K562 (cell line): ENCODE data around the gene C2CD4B. TPM values are rescaled to one million over a fixed set of nuclear protein-coding genes. Genes with fewer than 3 reads are reported as not detected.
A peak's percentile ranks its signal among the peaks of the same experiment; 100 is the strongest.

Experiments used
- ATAC-seq: fragments of 200-7000 bp; cut with Tn5 transposase; 3 replicates; pipeline ENCODE4 v1.9.1; 2020; ENCODE audit warnings: moderate library complexity
- BruUV-seq: library from RNA; stranded (reverse); fragments of 400-500 nt; replicated peaks from 2 replicates; lab custom pipeline; 2021; lab: Mats Ljungman, UMichigan
- CTCF ChIA-PET: fragments of 300-600 bp; formaldehyde crosslinking; extraction: SDS; loops from one replicate; lab custom pipeline; 2021; ENCODE audit warnings: low intra/inter-chr PET ratio; lab: Yijun Ruan, JAX
- POLR2A ChIA-PET: fragments of 300-600, 350-650 bp; sonication (Branson Sonifier 250); formaldehyde crosslinking; extraction: SDS; loops from one replicate; lab custom pipeline; 2021; ENCODE audit warnings: antibody characterized with exemption, inconsistent platforms; lab: Yijun Ruan, JAX
- DNase-seq, 4 experiments: peaks; one replicate each; pipeline versions ENCODE4 v3.0.0 to v3.0.0-alpha.2; 2011 to 2018; ENCODE audit warnings: low spot score in 3 of 4, mixed read lengths in 3 of 4; ENCODE audit errors: extremely low read depth in 1 of 4
- FAIRE-seq: peaks from 2 replicates; lab custom pipeline; 2011; peaks lifted over from hg19 to GRCh38; lab: Jason Lieb, UNC
- H2AFZ ChIP-seq: 2 replicates; pipeline ENCODE4 v1.6.0; 2011; ENCODE audit warnings: low read depth, low read length, control low read depth, inconsistent platforms
- H3K27ac ChIP-seq: fragments of 200-600 bp; 3 replicates; pipeline ENCODE4 v1.8.0; 2011; ENCODE audit warnings: low read depth, mild to moderate bottlenecking, control low read depth, inconsistent platforms, low read length, moderate library complexity, mixed read lengths; ENCODE audit errors: extremely low read depth
- H3K27me3 ChIP-seq, 2 experiments: fragments of 300-600 bp in 1 of 2; 2 replicates in 1 of 2; 3 replicates in 1 of 2; pipeline versions ENCODE4 v1.6.0 to v1.8.0; 2011; ENCODE audit warnings: inconsistent platforms in 2 of 2, low read length in 2 of 2, mild to moderate bottlenecking in 1 of 2, mixed read lengths in 1 of 2, moderate library complexity in 1 of 2; ENCODE audit not compliant: control insufficient read depth in 2 of 2, insufficient read depth in 2 of 2
- H3K36me3 ChIP-seq: fragments of 300-600 bp; 3 replicates; pipeline ENCODE4 v1.8.0; 2011; ENCODE audit warnings: mild to moderate bottlenecking, low read length, inconsistent platforms; ENCODE audit not compliant: control insufficient read depth, insufficient read depth
- H3K4me1 ChIP-seq, 2 experiments: fragments of 200-600 bp in 1 of 2; replicated peaks in 1 of 2; 2 replicates in 1 of 2; 3 replicates in 1 of 2; pipeline versions ENCODE4 v1.5.1 to v1.8.0; 2011; ENCODE audit warnings: inconsistent platforms in 2 of 2, low read length in 2 of 2, mild to moderate bottlenecking in 1 of 2, mixed read lengths in 1 of 2, moderate library complexity in 1 of 2; ENCODE audit not compliant: control insufficient read depth in 2 of 2, insufficient read depth in 2 of 2
- H3K4me2 ChIP-seq: 2 replicates; pipeline ENCODE4 v1.6.1; 2011; ENCODE audit warnings: low read length, control low read depth, inconsistent platforms, mixed read lengths; ENCODE audit not compliant: insufficient read depth
- H3K4me3 ChIP-seq: fragments of 200-600 bp; sonication (generic), shearing (Covaris generic); 2 replicates; pipeline ENCODE4 v1.5.1; 2016; ENCODE audit warnings: control low read depth, inconsistent platforms
- H3K79me2 ChIP-seq: fragments of 200-600 bp; 3 replicates; pipeline ENCODE4 v1.8.0; 2011; ENCODE audit warnings: low read length, inconsistent platforms; ENCODE audit not compliant: control insufficient read depth, insufficient read depth
- H3K9ac ChIP-seq, 2 experiments: 2 replicates each; pipeline versions ENCODE4 v1.6.0 to v1.6.1; 2011; ENCODE audit warnings: low read depth in 2 of 2, low read length in 2 of 2, control low read depth in 1 of 2, inconsistent platforms in 1 of 2, mild to moderate bottlenecking in 1 of 2, mixed read lengths in 1 of 2; ENCODE audit not compliant: insufficient read depth in 1 of 2
- H3K9me1 ChIP-seq: one replicate; pipeline ENCODE4 v1.6.0; 2011; ENCODE audit warnings: inconsistent platforms, mild to moderate bottlenecking, low read length, moderate library complexity; ENCODE audit not compliant: control insufficient read depth, insufficient read depth
- H3K9me3 ChIP-seq: replicated peaks from 2 replicates; pipeline ENCODE4 v1.5.1; 2011; ENCODE audit warnings: low read depth, low read length, inconsistent platforms; ENCODE audit not compliant: control insufficient read depth, insufficient read depth
- H4K20me1 ChIP-seq: replicated peaks from 2 replicates; pipeline ENCODE4 v1.6.1; 2011; ENCODE audit warnings: low read length, inconsistent platforms, mixed read lengths; ENCODE audit not compliant: control insufficient read depth, insufficient read depth
- ARID4B ChIP-seq: sonication (generic); formaldehyde crosslinking; IDR thresholded peaks from 2 replicates; pipeline ENCODE4 v1.8.0; 2022; ENCODE audit warnings: mild to moderate bottlenecking, missing genetic modification reagents
- CTBP1 ChIP-seq: fragments of 450-650 bp; IDR thresholded peaks from 2 replicates; pipeline ENCODE4 v1.6.1; 2016; ENCODE audit warnings: borderline replicate concordance
- FOSL1 ChIP-seq: fragments of 200-800 bp; sonication (Bioruptor generic); conservative IDR thresholded peaks from 2 replicates; pipeline ENCODE4 v1.6.1; 2016; ENCODE audit warnings: missing genetic modification characterization, missing compliant biosample characterization
- GATAD2A ChIP-seq: fragments of 450-650 bp; IDR thresholded peaks from 2 replicates; pipeline ENCODE4 v1.6.1; 2017
- HNRNPK ChIP-seq: fragments of 200-400 bp; formaldehyde crosslinking; IDR thresholded peaks from one replicate; pipeline ENCODE4 v1.6.1; 2018; ENCODE audit warnings: mild to moderate bottlenecking, low read depth, low read length; ENCODE audit not compliant: poor library complexity, severe bottlenecking
- KLF1 ChIP-seq: fragments of 450-650 bp; IDR thresholded peaks from 2 replicates; pipeline ENCODE4 v1.6.1; 2016; ENCODE audit warnings: missing genetic modification characterization, missing compliant biosample characterization
- SMAD3 ChIP-seq: fragments of 450-650 bp; formaldehyde crosslinking; conservative IDR thresholded peaks from 2 replicates; pipeline ENCODE4 v1.4.0; 2020; ENCODE audit warnings: mild to moderate bottlenecking
- SMARCC2 ChIP-seq: fragments of 450-650 bp; IDR thresholded peaks from 2 replicates; pipeline ENCODE4 v1.6.1; 2017; ENCODE audit warnings: antibody characterized with exemption, moderate library complexity, mild to moderate bottlenecking, low read depth
- SNRNP70 ChIP-seq: fragments of 200-400 bp; formaldehyde crosslinking; optimal IDR thresholded peaks from 2 replicates; pipeline ENCODE3; 2017; ENCODE audit warnings: low read depth, low read length
- TFE3 ChIP-seq: fragments of 450-650 bp; formaldehyde crosslinking; IDR thresholded peaks from 2 replicates; pipeline ENCODE4 v1.4.0; 2020; ENCODE audit warnings: mild to moderate bottlenecking, mixed read lengths
- ZBTB8A ChIP-seq: fragments of 450-650 bp; IDR thresholded peaks from 2 replicates; pipeline ENCODE4 v1.6.1; 2018; ENCODE audit warnings: mild to moderate bottlenecking, moderate library complexity; ENCODE audit not compliant: partially characterized antibody
- ZNF507 ChIP-seq: conservative IDR thresholded peaks from 2 replicates; pipeline ENCODE4 v1.6.1; 2017; ENCODE audit warnings: missing genetic modification characterization, missing compliant biosample characterization
- in situ Hi-C: fragments of 300-500 bp; cut with MboI; formaldehyde crosslinking; loops from 4 replicates; pipeline ENCODE4 v1.15.0; 2018; ENCODE audit warnings: inconsistent platforms, mixed read lengths
- intact Hi-C: fragments of 100-400 bp; cut with micrococcal nuclease; formaldehyde crosslinking; loops from 2 replicates; pipeline ENCODE4 v1.14.2; 2022
- polyA plus RNA-seq, 8 experiments: library from polyadenylated mRNA; depleted of rRNA in 4 of 8; stranded (reverse) in 5 of 8; unstranded in 3 of 8; fragments of >200 nt; fragmentation: Nextera tagmentation in 2 of 8; fragmentation: Illumina TruSeq in 1 of 8; extraction: Ambion mirVana in 2 of 8; extraction: Trizol in 1 of 8; gene quantifications; 2 replicates each; pipeline versions ENCODE4 v1.2.1 to v1.2.3, GENCODE V29; 2011 to 2014; ENCODE audit warnings: inconsistent platforms in 1 of 8, missing spikeins in 1 of 8
- total RNA-seq, 7 experiments: library from RNA; depleted of rRNA in 6 of 7; stranded (reverse); fragments of >200 nt in 6 of 7; fragmentation: Illumina TruSeq in 2 of 7; extraction: Trizol in 2 of 7; gene quantifications; 2 replicates each; pipeline versions ENCODE4 v1.2.1 to v1.2.3, GENCODE V29; 2011 to 2021; ENCODE audit warnings: low replicate concordance in 1 of 7

Gene C2CD4B
- total and polyA plus RNA-seq, 9 of the 15 experiments (the other 6 are each of a cell fraction or from before 2014, with no cell fraction given), result 0.11 TPM; not detected in 8

- no peak for TF ChIP-seq ARID4B
- no peak for TF ChIP-seq SNRNP70
- no peak for TF ChIP-seq ZNF507 (tag)
- no peak for TF ChIP-seq ZBTB8A
- TF ChIP-seq SMAD3 (CRISPR knock-in tag), result no peak
- TF ChIP-seq CTBP1, result no peak
- TF ChIP-seq KLF1 (tag), result no peak
Measured at GRCh38 chr15:62153228-62153627, 11.9 kb downstream of the C2CD4B start (continued).

GRCh38 chr15:62150445-62150844 is 14.6 kb downstream of the C2CD4B start:
- no peak for TF ChIP-seq HNRNPK
- TF ChIP-seq GATAD2A, result no peak
- TF ChIP-seq SMARCC2, result no peak
- TF ChIP-seq FOSL1 (tag), result 0 out of 2 replicates have a peak, but pooled peaks have one; percentile 16
- peak; percentile 89 for TF ChIP-seq TFE3 (CRISPR knock-in tag)
- in situ Hi-C loops, result no loop called here
- Histone ChIP-seq H3K9me3 (no peaks in the 10 kb centered on the region), H2AFZ (no peak overlapping the region), H3K27ac (no peak overlapping the region), H3K9me1 (no peaks in the 10 kb centered on the region), H3K9ac (no peak overlapping the region), H3K27me3 (no peaks in the 10 kb centered on the region), H4K20me1 (no peaks in the 10 kb centered on the region), H3K79me2 (no peaks in the 10 kb centered on the region), H3K4me3 (no peak overlapping the region), H3K4me1 (no peaks in the 10 kb centered on the region), H3K4me2 (no peak overlapping the region), H3K36me3 (no peaks in the 10 kb centered on the region)
- CTCF ChIA-PET, result no interaction called here
- no peak for FAIRE-seq
- BruUV-seq, result no TSS peak
- no peak for DNase-seq
- intact Hi-C loops, result no loop called here
- POLR2A ChIA-PET, result no interaction called here
- ATAC-seq, result no peak
